NT2/D1 (cell line): Measurements from ENCODE around the gene BCKDHA.

Experiments
- YY1 ChIP-seq: IDR thresholded peaks from 2 replicates; pipeline ENCODE4 v1.6.1; 2011; ENCODE audit not compliant: insufficient read length, insufficient read depth
- ZNF274 ChIP-seq: IDR thresholded peaks from 2 replicates; pipeline ENCODE4 v1.6.1; 2011; ENCODE audit warnings: mild to moderate bottlenecking, low read depth, low read length

DNA sequence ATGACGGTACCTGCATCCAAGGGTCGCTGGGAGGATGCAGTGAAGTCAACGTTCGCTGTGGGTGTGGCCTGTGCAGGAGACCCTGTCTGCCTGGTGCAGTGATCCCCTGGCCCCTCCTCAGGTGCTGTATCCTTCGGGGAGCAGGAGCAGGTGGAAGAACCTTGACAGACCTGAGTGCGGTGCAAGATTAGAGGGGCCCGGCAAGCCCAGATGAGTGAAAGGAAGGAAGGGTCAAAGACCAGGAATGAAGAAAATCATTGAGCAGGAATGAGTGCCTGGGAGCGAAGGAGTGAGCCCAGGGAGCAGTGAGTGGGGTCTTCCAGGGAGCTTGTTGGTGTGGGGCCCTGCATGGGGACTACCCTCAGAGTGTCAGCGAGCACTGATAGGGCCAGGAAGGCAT is 16.8 kb downstream of the BCKDHA start:
- TF ChIP-seq YY1, result no peak
- no peak for TF ChIP-seq ZNF274
